GM19438 (cell line): ENCODE measurements around the gene ING4.
A peak's percentile ranks its signal among the peaks of the same experiment; 100 is the strongest.
"Not testable (repeated sequence)": the region's sequence is repeated elsewhere in the genome, so short reads cannot be mapped to it uniquely, and the experiment has no call there.

Source experiments
- ATAC-seq: cut with Tn5 transposase; IDR thresholded peaks from one replicate; pipeline ENCODE4 v1.9.1; 2021; ENCODE audit warnings: low read depth; ENCODE audit not compliant: unreplicated experiment

Gene ING4

DNA sequence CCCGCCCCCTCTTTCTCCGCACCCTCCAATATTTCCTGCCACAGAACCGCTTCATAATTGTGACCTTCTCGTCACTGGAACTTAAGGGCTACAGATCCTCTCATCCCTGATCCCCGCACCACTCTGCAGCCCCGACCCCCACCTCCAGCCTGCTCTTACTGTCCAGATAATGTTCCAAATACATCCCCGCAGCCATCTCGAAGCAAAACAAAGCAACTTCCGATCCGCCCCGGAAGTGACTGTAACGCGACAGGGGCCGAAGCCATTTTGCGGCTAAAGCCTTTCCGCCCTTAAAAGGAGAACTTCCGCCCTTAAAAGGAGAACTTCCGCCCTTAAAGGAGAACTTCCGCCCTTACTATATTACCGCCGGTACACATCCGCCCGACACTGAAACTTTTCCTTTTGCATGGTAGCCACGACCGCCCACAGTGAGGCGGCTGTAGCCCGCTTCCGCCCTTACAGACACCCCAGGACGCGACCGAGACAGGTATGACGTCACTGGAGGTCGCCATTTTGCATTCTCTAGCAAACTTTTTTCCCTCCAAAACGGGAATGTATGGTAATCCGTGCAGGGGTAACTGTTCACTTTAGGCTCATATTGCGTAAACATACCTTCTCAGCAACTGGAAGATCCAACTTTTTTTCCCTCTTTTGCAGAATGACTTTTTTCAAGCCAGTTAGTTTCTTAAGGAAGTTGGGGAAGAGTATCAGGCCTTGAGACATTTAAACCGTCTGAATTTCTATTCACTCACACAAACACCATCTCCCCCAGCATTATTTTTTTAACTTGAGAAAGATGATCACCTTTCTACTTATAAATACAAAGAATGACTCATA lies at the start of gene ING4:
TSS of gene ING4 (minus strand) at position 214 of the 837 bp plus-strand sequence. CDS start at position 196, 18 bp downstream.
- ATAC-seq = peak; percentile 96

GRCh38 chr12:6708960-6709394 lies 46.1 kb upstream of the ING4 start:
- ATAC-seq = no peak

GRCh38 chr12:6708351-6708750 lies 45.4 kb upstream of the ING4 start:
- ATAC-seq = not testable (repeated sequence)

DNA sequence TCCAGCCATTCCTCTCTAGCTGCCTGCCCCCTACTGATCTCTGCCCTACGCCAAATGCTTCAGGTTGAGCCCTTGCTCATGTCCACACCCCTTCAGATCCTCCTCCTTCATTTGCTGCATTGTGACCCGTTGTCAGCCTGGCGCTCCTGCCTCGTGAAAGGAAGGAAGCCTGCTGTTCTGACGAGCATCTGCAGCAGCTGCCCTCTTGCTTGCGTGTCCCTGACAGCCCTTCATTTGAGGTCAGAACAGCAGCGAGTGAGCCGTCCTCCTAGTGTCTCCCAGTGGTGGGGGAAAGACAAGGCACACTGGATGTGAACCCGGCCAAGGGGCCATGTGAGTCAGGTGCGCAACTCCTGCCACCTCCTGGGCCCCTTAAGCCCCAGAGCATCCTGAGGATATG lies 40.7 kb upstream of the ING4 start:
- ATAC-seq = no peak

GRCh38 chr12:6701078-6701768 lies 38.3 kb upstream of the ING4 start:
- ATAC-seq = no peak

DNA sequence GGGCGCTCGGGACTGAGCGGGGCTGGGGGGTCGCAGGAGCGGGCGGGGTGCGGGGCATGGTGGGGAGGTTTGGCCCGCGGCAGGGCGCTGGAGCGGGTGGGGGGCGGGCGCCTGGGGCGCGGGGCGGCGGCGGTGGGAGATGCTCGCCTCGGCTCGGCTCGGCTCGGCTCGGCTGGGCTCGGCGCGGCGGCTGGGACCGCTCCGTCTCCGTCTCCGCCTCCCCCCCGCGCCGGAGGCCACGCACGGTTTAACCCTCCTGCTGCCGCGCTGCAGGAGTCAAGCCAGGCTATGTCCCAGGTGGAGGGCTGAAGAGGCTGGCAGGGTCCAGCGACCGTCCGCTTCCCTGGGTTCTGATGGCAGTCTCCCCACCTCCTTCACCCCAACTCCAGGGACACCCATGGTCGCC lies 37.7 kb upstream of the ING4 start, which contains the start of gene PIANP:
TSS of gene PIANP (minus strand) at position 170 of the 406 bp plus-strand sequence. CDS start 2,754 bp downstream, outside the sequence.
- ATAC-seq = no peak

DNA sequence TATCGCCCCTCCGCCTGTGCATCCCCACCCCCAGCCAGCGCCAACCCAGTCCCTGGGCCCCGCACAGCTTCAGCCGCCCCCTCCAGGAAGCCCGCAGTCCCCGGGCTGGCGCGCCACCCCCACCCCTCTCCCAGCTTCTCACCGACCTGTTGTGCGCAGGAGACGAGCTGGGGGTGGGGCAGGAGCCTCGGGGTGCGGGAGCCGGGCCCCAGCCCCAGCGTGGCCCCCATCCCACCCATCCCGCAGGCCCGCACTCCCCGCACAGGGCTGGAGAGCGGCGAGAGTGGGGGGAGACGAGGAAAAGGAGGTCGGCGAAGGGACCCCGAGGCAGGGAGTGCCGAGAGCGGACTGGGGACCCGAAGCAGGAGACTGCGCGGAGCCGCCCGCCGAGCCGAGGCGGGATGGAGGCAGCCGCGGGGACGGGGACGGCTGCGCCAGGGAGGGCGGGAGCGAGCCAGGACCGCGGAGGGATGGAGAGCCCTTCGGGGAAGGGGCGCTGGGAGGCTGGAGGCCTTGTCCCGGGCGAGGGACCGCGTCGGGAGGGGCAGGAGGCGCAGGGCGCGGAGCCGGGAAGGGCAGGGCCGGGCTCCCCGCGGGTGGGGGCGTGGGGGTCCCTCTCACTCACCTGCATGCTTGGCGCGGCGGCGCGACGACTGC lies 37.2 kb upstream of the ING4 start:
- no peak for ATAC-seq

DNA sequence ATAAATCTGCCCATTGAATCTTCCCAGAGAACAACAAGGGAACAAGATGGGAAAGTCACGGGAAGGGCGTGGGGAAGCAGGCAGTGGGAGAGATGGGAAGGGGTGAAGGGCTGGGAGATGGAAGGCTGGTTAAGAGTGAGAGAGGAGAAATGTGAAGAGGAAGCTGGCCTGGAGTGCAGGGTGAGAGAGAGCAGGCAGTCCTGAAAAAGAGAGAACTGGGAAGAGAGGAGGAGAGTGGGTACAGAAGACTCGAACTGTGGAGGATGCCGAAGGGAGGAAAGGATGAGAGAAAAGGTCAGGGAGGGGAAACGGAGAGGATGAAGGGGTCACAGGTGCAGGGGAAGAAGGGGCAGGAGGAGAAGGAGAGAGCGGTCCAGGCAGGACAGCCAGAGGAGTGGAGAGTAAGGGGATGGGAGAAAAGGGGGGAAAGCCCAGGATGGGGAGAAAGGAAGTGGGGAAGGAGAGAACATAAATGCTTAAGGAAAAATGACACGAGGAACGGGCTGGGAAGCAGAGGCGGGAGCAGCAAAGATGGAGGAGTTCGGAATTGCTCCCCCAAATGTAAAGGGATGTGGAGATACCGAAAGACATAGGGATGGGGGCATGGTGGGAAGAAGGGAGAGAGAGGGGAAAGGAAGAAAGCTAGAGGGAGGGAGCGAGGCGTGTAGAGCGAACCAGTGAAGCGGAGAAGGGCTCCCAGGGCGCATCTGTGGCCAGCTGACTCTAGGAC lies 36.5 kb upstream of the ING4 start:
- ATAC-seq = no peak

GRCh38 chr12:6698352-6699046 lies 35.6 kb upstream of the ING4 start:
- no peak for ATAC-seq

GRCh38 chr12:6697584-6698351 lies 34.8 kb upstream of the ING4 start:
- ATAC-seq = no peak

DNA sequence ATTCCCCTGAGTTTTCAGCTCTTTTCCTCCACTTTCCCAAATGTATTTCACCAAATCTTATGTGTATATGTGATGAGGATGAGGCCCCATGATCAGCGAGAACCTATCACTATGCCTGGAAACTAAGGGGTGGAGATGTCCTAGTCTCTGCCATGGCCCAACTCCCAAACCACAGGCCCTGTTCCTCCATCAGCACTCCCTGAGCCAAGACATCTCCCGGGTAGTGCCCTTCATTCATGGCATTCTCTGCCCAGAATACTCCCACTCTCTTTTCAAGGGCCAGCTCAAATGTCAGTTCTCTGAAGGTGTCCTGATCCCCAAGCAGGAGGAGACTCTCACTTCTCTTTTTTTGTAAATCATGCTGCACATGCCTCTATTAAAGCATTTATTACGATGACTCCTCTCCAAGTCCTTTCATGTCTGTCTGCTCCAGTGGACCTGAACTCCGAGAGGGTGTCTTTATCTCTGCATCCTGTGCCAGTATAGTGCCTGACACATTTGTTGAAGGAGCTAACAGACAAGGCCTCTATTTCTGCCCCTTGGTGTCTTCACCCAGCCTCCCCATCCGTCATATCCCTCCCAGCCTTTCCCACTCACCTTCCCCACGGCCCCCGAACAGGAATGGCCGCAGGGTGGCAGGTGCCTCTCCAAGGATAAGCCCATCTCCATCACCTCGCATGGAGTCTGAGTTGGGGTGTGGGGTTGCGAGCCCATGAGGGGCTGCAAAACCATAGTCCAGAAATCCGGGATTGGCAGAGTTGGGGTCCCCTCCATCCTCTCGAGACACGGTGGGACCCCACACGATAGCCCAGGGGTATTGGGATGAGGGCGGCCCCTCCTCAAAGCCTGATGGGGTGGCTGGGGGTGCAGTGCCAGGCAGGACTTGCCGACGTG lies 34.0 kb upstream of the ING4 start:
- ATAC-seq = no peak

DNA sequence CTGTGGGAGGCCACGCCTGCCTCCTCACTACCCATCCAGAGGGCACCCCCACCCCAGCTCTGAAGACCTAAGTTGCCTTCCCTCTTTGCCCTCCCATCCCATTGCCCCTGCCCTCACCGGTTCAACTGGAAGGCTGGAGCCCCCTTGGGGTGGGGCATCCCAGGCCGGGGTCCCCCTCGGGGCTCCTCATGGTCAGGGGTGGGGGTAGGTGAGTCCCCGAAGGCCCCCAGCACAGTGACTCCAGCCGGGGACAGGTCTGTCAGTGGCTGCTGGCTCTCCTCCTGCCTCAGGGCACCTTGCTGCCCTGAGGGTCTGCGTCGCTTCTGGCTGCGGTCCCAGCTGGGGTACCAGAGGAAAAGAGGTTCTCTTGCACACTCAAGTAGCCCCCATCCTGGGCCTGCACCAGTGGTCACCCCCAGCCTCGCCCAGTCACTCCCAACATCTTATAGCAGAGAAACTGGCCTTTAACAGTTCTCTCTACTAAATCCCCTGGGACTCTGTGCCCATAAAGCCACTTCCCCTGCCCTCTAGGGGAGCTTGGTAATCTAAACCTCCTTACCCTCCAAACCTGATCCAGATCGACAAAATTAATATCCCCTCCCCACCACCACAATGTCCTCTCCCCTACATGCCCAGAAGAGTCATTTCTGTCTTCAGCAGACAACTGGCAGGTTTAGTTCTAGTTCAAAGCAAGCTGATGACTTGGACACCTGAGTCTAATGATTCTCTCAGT lies 32.6 kb upstream of the ING4 start:
- ATAC-seq = no peak

DNA sequence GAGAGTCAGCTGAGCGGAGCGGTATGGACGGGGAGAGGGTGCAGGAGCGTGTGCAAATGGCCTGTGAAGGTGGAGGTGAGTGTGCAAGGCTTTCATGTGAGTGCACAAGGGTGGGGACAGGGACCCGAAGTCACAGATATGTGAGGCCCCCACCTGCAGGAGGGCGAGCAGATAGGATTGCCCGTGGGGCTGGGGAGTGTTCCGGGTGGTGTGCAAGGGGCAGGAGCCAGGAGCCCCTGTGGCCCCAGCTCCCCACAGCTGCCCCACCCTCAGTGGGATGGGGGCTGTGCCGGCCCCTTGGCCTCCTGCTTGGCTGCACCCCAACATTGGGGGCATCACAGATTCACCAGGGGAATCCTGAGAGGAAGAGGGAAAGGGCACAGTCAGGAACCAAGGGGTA lies 31.8 kb upstream of the ING4 start:
- no peak for ATAC-seq

GRCh38 chr12:6693832-6694355 lies 31.0 kb upstream of the ING4 start:
- ATAC-seq = no peak

- ATAC-seq = no peak
These were observed 30.0 kb upstream of the ING4 start for GRCh38 chr12:6692888-6693287.

DNA sequence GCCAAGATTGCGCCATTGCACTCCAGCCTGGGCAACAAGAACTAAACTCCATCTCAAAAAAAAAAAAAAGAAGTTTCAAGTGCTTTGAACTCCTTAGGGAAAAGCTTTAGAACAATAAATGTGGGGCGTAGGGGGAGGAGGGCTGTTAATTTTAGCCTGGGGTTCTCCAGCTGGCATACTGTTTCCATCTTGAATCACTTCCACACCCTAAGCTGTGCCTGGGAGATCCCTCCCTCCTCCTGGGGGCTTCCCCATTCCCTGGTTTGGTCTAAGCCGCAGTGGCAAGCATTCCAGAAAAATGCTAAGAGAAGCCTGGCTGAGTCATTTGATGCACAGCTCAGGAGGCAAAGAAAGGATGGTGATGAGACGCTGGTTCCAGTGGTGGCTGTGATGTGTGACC lies 28.6 kb upstream of the ING4 start:
- ATAC-seq = no peak
